Liver (tissue), 9 donors: ENCODE data around the gene ARTN. TPM values are rescaled to one million over a fixed set of nuclear protein-coding genes. Genes with fewer than 3 reads are reported as not detected.

ENCODE experiments used
- DNase-seq: peaks from one replicate; pipeline ENCODE4 v3.0.0-alpha.2; 2017; ENCODE audit warnings: low spot score
- H3K27ac ChIP-seq, 2 donors: one replicate each; pipeline ENCODE4 v1.7.0; 2013; ENCODE audit warnings: inconsistent platforms in 2 of 2, low read length in 2 of 2, control low read depth in 1 of 2, low read depth in 1 of 2, mild to moderate bottlenecking in 1 of 2
- H3K27me3 ChIP-seq, 4 donors: one replicate each; pipeline versions ENCODE4 v1.6.1 to v1.7.0; 2013; ENCODE audit warnings: low read length in 3 of 4, inconsistent platforms in 1 of 4, mild to moderate bottlenecking in 1 of 4, moderate library complexity in 1 of 4; ENCODE audit not compliant: control insufficient read depth in 4 of 4, insufficient read depth in 4 of 4
- H3K36me3 ChIP-seq, 4 donors: one replicate each; pipeline versions ENCODE4 v1.6.1 to v1.7.0; 2013; ENCODE audit warnings: low read length in 3 of 4, mild to moderate bottlenecking in 3 of 4, low read depth in 1 of 4, moderate library complexity in 1 of 4; ENCODE audit not compliant: control insufficient read depth in 4 of 4, insufficient read depth in 3 of 4
- H3K4me1 ChIP-seq, 4 donors: one replicate each; pipeline versions ENCODE4 v1.6.1 to v1.7.0; 2013; ENCODE audit warnings: low read length in 3 of 4, mild to moderate bottlenecking in 3 of 4, moderate library complexity in 1 of 4; ENCODE audit not compliant: control insufficient read depth in 4 of 4, insufficient read depth in 4 of 4
- H3K4me3 ChIP-seq, 3 donors: one replicate each; pipeline versions ENCODE4 v1.6.1 to v1.7.0; 2013; ENCODE audit warnings: low read length in 3 of 3, control low read depth in 1 of 3, low read depth in 1 of 3, mild to moderate bottlenecking in 1 of 3
- H3K9ac ChIP-seq, 2 donors: one replicate each; pipeline ENCODE4 v1.7.0; 2013; ENCODE audit warnings: low read length in 2 of 2, mild to moderate bottlenecking in 2 of 2, moderate library complexity in 2 of 2, control low read depth in 1 of 2, low read depth in 1 of 2
- H3K9me3 ChIP-seq, 4 donors: one replicate each; pipeline versions ENCODE4 v1.6.1 to v1.7.0; 2013; ENCODE audit warnings: low read length in 3 of 4; ENCODE audit not compliant: control insufficient read depth in 4 of 4
- ATF3 ChIP-seq: IDR thresholded peaks from 2 replicates; pipeline ENCODE4 v1.6.1; 2016; ENCODE audit warnings: antibody characterized with exemption
- CTCF ChIP-seq: fragments of 150-350 bp; IDR thresholded peaks from 2 replicates; pipeline ENCODE4 v1.5.1; 2017; ENCODE audit warnings: improper control_type of control experiment, low read depth, low read length; ENCODE audit not compliant: missing input control
- EGR1 ChIP-seq, 2 donors: IDR thresholded peaks; 2 replicates each; pipeline ENCODE4 v1.6.1; 2016 to 2018; ENCODE audit warnings: antibody characterized with exemption in 2 of 2, low read depth in 2 of 2
- FOXA1 ChIP-seq: IDR thresholded peaks from 2 replicates; pipeline ENCODE4 v1.6.1; 2016; ENCODE audit warnings: antibody characterized with exemption
- FOXA2 ChIP-seq: IDR thresholded peaks from 2 replicates; pipeline ENCODE4 v1.6.1; 2016; ENCODE audit warnings: antibody characterized with exemption
- HNF4G ChIP-seq: IDR thresholded peaks from 2 replicates; pipeline ENCODE4 v1.6.1; 2016; ENCODE audit warnings: antibody characterized with exemption
- MAX ChIP-seq: IDR thresholded peaks from 2 replicates; pipeline ENCODE4 v1.6.1; 2016; ENCODE audit warnings: antibody characterized with exemption
- RAD21 ChIP-seq, 2 donors: IDR thresholded peaks; 2 replicates each; pipeline ENCODE4 v1.6.1; 2016; ENCODE audit warnings: antibody characterized with exemption in 2 of 2, mild to moderate bottlenecking in 2 of 2
- REST ChIP-seq: IDR thresholded peaks from 2 replicates; pipeline ENCODE4 v1.6.1; 2016; ENCODE audit warnings: antibody characterized with exemption, mild to moderate bottlenecking
- RXRA ChIP-seq, 2 donors: IDR thresholded peaks; 2 replicates each; pipeline ENCODE4 v1.6.1; 2017 to 2018; ENCODE audit warnings: antibody characterized with exemption in 2 of 2, mild to moderate bottlenecking in 1 of 2
- ZBTB33 ChIP-seq: IDR thresholded peaks from 2 replicates; pipeline ENCODE4 v1.6.1; 2016; ENCODE audit warnings: antibody characterized with exemption
- WGBS: extraction: QIAGEN DNeasy Blood & Tissue Kit; methylation state at CpG from one replicate; pipeline ENCODE4 v1.1.7; 2013; 5-methylcytosine and 5-hydroxymethylcytosine counted together
- polyA plus RNA-seq, 2 donors: library from polyadenylated mRNA; stranded (reverse) in 1 of 2; unstranded in 1 of 2; fragments of 200-250 nt in 1 of 2; fragments of >200 nt in 1 of 2; fragmentation: Nextera tagmentation in 1 of 2; extraction: Ambion mirVana in 1 of 2; gene quantifications; one replicate each; pipeline versions ENCODE4 v1.2.1 to v1.2.3, GENCODE V29; 2013 to 2015
- total RNA-seq, 2 donors: library from RNA; depleted of rRNA; stranded (reverse); fragments of >200 nt; gene quantifications; one replicate each; pipeline ENCODE4 v1.2.3, GENCODE V29; 2014
- donor health status: healthy.
- donor health status: healthy.
- donor health status: healthy.
- donor health status: healthy.
- donor health status: healthy.

The ARTN gene
- total and polyA plus RNA-seq, 4 donors = 0.05 to 0.08 TPM; not detected in 2

GRCh38 chr1:43930168-43930948 lies 3.2 kb upstream of the ARTN start:
- WGBS = 94% methylated on average over 10 of the region's 10 CpGs

More at GRCh38 chr1:43930168-43930948, 3.2 kb upstream of the ARTN start:
- Histone ChIP-seq H3K9ac (no peak overlapping the region), H3K27me3 (no peaks in the 10 kb centered on the region), H3K36me3 (peaks cover 0 to 5% (median 0%) of the 10 kb centered on the region in 4 donors), H3K4me1 (peaks cover 6 to 12% (median 8%) of the 10 kb centered on the region in 4 donors), H3K9me3 (no peaks in the 10 kb centered on the region), H3K4me3 (no peak overlapping the region), H3K27ac (no peak overlapping the region)
- no peak for DNase-seq
- TF ChIP-seq FOXA1 (no peak), EGR1 (IDR thresholded peaks at IDR 0.05; ENCODE audit: low read depth in 2 of 2) (no peak), RXRA (IDR thresholded peaks at IDR 0.05) (peak in 1 of 2 donors; percentile 33), FOXA2 (no peak), CTCF (peak; percentile 49), ZBTB33 (no peak), REST (no peak), HNF4G (no peak), MAX (no peak), RAD21 (IDR thresholded peaks at IDR 0.05) (peak; percentile 36 to 69), ATF3 (no peak)
